Activated CD8-positive, alpha-beta memory T cell treated with anti-CD3 and anti-CD28 coated beads for 1 hour (primary cell): ENCODE data around the gene RELL1.
A peak's percentile ranks its signal among the peaks of the same experiment; 100 is the strongest.
"Not testable (repeated sequence)": the region's sequence is repeated elsewhere in the genome, so short reads cannot be mapped to it uniquely, and the experiment has no call there.

Experiments
- DNase-seq, 2 donors: peaks; one replicate each; pipeline ENCODE4 v3.0.0-alpha.2; 2020; ENCODE audit warnings: low read depth in 1 of 2; ENCODE audit errors: extremely low read depth in 1 of 2

Gene RELL1

DNA sequence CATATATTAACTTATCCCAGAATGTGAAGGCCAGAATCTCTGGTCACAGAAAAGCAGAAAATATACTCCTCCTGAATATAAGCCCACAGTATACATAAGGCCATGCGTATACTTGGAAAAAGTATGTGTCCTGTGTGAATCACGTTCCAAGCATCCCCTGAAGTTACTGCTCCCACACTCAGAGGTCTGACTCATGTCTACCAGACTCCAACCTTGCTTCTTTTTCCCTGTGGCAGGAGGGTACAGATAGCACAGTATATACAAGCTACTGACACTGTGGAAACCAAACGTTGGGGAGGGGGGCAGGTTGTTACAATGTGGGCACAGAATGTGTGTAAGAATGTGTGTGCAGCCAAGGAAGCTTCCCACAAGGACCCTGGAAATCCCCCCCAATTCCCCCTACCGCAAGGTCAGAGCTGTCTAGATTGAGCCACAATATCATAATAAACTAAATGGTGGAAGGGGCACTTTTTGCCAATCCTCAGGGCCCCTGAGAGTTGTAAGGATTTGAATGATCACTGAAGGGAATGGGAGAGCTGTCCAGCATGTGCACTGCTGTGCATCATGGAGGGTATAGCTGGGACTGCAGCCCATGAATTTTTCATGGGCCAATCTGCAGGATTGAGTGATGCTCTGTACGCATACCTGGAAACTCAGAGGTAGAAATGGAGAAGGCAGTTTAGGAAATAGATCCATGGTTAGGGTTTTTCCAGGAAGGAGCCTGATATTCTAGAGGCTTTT, 7.4 kb upstream of the RELL1 start:
- DNase-seq = no peak

- DNase-seq = no peak
These were observed 6.9 kb upstream of the RELL1 start for GRCh38 chr4:37693030-37693429.

GRCh38 chr4:37690976-37691375, 4.8 kb upstream of the RELL1 start:
- no peak for DNase-seq

DNA sequence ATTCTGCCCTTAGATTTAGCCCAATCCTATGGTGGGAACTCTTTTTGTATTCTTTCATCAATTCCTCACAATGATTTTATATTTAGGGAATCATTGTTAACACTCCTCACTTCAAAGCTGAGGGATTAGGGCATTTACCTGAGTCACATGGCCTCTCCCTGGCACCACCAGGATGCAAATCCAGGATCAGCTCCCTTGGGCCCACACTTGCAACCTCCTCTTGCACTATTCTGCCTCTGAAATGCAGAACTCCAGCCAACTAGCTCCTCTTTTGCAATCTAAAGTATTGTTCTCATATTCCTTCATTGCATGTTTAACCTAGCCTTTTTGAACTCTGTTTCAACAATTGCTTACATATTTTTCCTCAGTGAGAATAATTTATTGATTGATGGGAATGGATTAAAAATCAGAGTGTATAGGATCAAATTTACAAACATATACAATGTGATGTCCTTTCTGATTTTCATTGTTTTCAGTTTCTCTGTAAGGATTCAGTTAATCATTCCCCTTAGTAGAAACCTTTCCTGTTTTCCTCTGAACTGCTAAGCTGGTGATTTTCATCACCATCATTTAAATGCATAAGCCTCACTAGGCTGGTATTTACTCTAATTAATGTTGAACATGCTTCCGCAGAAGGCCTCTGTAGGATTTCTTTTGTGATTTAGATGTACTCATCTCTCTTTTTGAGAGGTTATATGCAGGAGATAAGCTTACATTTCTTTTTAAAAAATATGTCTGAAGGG, 3.3 kb upstream of the RELL1 start:
- no peak for DNase-seq

- DNase-seq = no peak
These were observed 1.5 kb upstream of the RELL1 start for GRCh38 chr4:37687681-37688080.

GRCh38 chr4:37687194-37687562, 1.0 kb upstream of the RELL1 start:
- DNase-seq = no peak

GRCh38 chr4:37685823-37686372, 278 bp downstream of the RELL1 start:
- DNase-seq = peak in 1 of 2 donors; percentile 27

- DNase-seq = no peak
These were observed 884 bp downstream of the RELL1 start for GRCh38 chr4:37685161-37685822.

- DNase-seq = no peak
These were observed 2.0 kb downstream of the RELL1 start for GRCh38 chr4:37684154-37684553.

- no peak for DNase-seq
These were observed 3.3 kb downstream of the RELL1 start for GRCh38 chr4:37682701-37683401.

GRCh38 chr4:37680089-37680488, 6.1 kb downstream of the RELL1 start:
- no peak for DNase-seq

DNA sequence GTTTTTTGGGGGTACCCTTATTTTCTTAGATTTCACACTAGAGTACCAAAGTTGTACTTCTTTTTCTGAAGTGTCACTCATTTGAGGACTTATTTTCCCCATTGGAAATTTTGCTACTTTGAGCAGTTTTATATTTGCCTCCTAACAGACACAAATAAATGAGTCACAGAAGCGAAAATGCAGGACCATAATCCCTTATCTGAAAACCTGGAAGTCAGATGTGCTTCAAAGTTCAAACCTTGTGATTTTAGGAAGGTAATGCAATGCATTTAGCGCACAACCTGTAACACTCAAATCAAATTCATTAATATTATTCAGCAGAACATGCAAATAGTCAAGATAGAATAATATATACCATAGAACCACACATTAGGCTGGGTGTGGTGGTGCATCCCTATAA, 6.9 kb downstream of the RELL1 start:
- no peak for DNase-seq

- no peak for DNase-seq
These were observed 7.6 kb downstream of the RELL1 start for GRCh38 chr4:37678624-37679023.

- no peak for DNase-seq
These were observed 10.4 kb downstream of the RELL1 start for GRCh38 chr4:37675587-37676290.

GRCh38 chr4:37674439-37674838, 11.7 kb downstream of the RELL1 start:
- no peak for DNase-seq

GRCh38 chr4:37673538-37674192, 12.5 kb downstream of the RELL1 start:
- no peak for DNase-seq

DNA sequence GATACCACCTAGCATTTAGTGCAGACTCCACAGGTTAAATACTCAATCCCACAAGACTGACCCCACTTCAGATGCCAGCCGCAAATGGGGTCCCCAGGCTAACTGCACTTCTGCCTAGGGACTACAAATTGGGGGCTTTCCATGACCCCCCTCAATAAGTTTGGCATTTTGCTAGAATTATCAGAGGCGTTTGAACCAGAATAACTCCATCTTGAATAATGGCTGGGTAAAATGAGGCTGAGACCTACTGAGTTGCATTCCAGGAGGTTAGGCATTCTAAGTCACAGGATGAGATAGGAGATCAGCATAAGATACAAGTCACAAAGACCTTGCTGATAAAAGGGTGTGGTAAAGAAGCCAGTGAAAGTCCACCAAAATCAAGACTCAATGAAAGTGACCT, 15.1 kb downstream of the RELL1 start:
- no peak for DNase-seq

GRCh38 chr4:37670249-37670648, 15.9 kb downstream of the RELL1 start:
- no peak for DNase-seq

DNA sequence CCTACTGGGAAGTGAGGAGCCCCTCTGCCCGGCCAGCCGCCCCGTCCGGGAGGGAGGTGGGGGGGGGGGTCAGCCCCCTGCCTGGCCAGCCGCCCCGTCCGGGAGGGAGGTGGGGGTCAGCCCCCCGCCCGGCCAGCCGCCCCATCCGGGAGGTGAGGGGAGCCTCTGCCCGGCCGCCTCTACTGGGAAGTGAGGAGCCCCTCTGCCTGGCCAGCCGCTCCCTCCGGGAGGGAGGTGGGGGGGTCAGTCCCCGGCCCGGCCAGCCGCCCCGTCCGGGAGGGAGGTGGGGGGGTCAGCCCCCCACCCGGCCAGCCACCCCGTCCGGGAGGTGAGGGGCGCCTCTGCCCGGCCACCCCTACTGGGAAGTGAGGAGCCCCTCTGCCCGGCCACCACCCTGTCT, 17.1 kb downstream of the RELL1 start:
- not testable (repeated sequence) for DNase-seq
